KMS-11 (cell line): Measurements from ENCODE around the gene SETD5.

Source experiments
- H2AFZ ChIP-seq: fragments of 200-600 bp; sonication (generic); 2 replicates; pipeline ENCODE4 v1.6.1; 2016; ENCODE audit warnings: antibody characterized with exemption, mixed run types, low read depth
- H3K27ac ChIP-seq: fragments of 200-600 bp; sonication (generic); 2 replicates; pipeline ENCODE4 v1.6.1; 2016; ENCODE audit warnings: mild to moderate bottlenecking, mixed run types
- H3K27me3 ChIP-seq: fragments of 200-600 bp; sonication (generic); 2 replicates; pipeline ENCODE4 v1.6.1; 2017; ENCODE audit warnings: mild to moderate bottlenecking, low read depth, mixed run types, moderate library complexity; ENCODE audit not compliant: insufficient read depth
- H3K36me3 ChIP-seq: fragments of 200-600 bp; sonication (generic); 2 replicates; pipeline ENCODE4 v1.6.1; 2017; ENCODE audit warnings: mild to moderate bottlenecking, mixed run types; ENCODE audit not compliant: insufficient read depth
- H3K4me1 ChIP-seq: fragments of 200-600 bp; sonication (generic); 2 replicates; pipeline ENCODE4 v1.6.1; 2016; ENCODE audit warnings: mild to moderate bottlenecking, low read depth, mixed run types; ENCODE audit not compliant: poor library complexity, severe bottlenecking
- H3K4me2 ChIP-seq: fragments of 200-600 bp; sonication (generic); 2 replicates; pipeline ENCODE4 v1.7.0; 2016; ENCODE audit warnings: mild to moderate bottlenecking, mixed run types
- H3K4me3 ChIP-seq: fragments of 200-600 bp; sonication (generic); IDR thresholded peaks from 2 replicates; pipeline ENCODE4 v1.6.1; 2017; ENCODE audit warnings: low read depth, low read length, mixed read lengths; ENCODE audit not compliant: insufficient read depth
- H3K79me2 ChIP-seq: fragments of 200-600 bp; sonication (generic); 2 replicates; pipeline ENCODE4 v1.6.1; 2016; ENCODE audit warnings: low read depth, mixed run types; ENCODE audit not compliant: insufficient read depth
- H3K9ac ChIP-seq: fragments of 200-600 bp; sonication (generic); 2 replicates; pipeline ENCODE4 v1.6.1; 2016; ENCODE audit warnings: mild to moderate bottlenecking, mixed run types
- H4K20me1 ChIP-seq: fragments of 200-600 bp; sonication (generic); 2 replicates; pipeline ENCODE4 v1.6.1; 2016; ENCODE audit warnings: mild to moderate bottlenecking, mixed run types; ENCODE audit not compliant: insufficient read depth
- CTCF ChIP-seq: fragments of 200-600 bp; sonication (generic); conservative IDR thresholded peaks from 2 replicates; pipeline ENCODE4 v1.6.1; 2017; ENCODE audit warnings: low read depth, mild to moderate bottlenecking, antibody characterized with exemption, low read length, moderate library complexity, mixed read lengths

The SETD5 gene

GRCh38 chr3:9408546-9408945 lies 11.1 kb downstream of the SETD5 start:
- no peak overlapping the region for H3K27ac ChIP-seq
- no peak for TF ChIP-seq CTCF
- no peak overlapping the region for H3K9ac ChIP-seq
- peaks cover 41% of the 10 kb centered on the region for H3K4me1 ChIP-seq
- H3K4me2 ChIP-seq = no peak overlapping the region
- no peaks in the 10 kb centered on the region for H3K36me3 ChIP-seq
- H4K20me1 ChIP-seq = peaks cover 34% of the 10 kb centered on the region
- no peaks in the 10 kb centered on the region for H3K27me3 ChIP-seq
- no peak overlapping the region for H2AFZ ChIP-seq
- no peak overlapping the region for H3K4me3 ChIP-seq
- H3K79me2 ChIP-seq = peaks cover 99% of the 10 kb centered on the region

- Histone ChIP-seq H3K27me3 (no peaks in the 10 kb centered on the region), H3K79me2 (peaks cover 99% of the 10 kb centered on the region), H3K4me3 (no peak overlapping the region), H3K9ac (no peak overlapping the region), H4K20me1 (peaks cover 18% of the 10 kb centered on the region; the same call in 1 of the 2 replicates), H3K36me3 (no peaks in the 10 kb centered on the region), H3K4me1 (peaks cover 25% of the 10 kb centered on the region), H3K27ac (no peak overlapping the region), H2AFZ (no peak overlapping the region), H3K4me2 (no peak overlapping the region)
- no peak for TF ChIP-seq CTCF
Measured at GRCh38 chr3:9409981-9410854, 12.8 kb downstream of the SETD5 start.

- Histone ChIP-seq H3K79me2 (peaks cover 99% of the 10 kb centered on the region), H3K4me1 (peaks cover 23% of the 10 kb centered on the region), H3K27ac (no peak overlapping the region), H3K27me3 (no peaks in the 10 kb centered on the region), H3K36me3 (no peaks in the 10 kb centered on the region), H3K4me2 (no peak overlapping the region), H2AFZ (no peak overlapping the region), H3K9ac (no peak overlapping the region), H3K4me3 (no peak overlapping the region), H4K20me1 (0 out of 2 replicates have a peak, but pooled peaks cover 9% of the 10 kb centered on the region)
- no peak for TF ChIP-seq CTCF
Measured at GRCh38 chr3:9411302-9411701, 13.9 kb downstream of the SETD5 start.

GRCh38 chr3:9412293-9412692 lies 14.9 kb downstream of the SETD5 start:
- TF ChIP-seq CTCF = no peak
- H3K9ac ChIP-seq = no peak overlapping the region
- no peak overlapping the region for H3K4me2 ChIP-seq
- peaks cover 26% of the 10 kb centered on the region for H3K4me1 ChIP-seq
- H3K27me3 ChIP-seq = no peaks in the 10 kb centered on the region
- H4K20me1 ChIP-seq = 0 out of 2 replicates have a peak, but pooled peaks cover 9% of the 10 kb centered on the region
- no peak overlapping the region for H2AFZ ChIP-seq
- no peak overlapping the region for H3K27ac ChIP-seq
- no peak overlapping the region for H3K4me3 ChIP-seq
- H3K79me2 ChIP-seq = peaks cover 99% of the 10 kb centered on the region
- H3K36me3 ChIP-seq = no peaks in the 10 kb centered on the region
